ENCODE measurements around the gene SCYGR7. TPM values are rescaled to one million over a fixed set of nuclear protein-coding genes. Genes with fewer than 3 reads are reported as not detected.

SCYGR7 gene
- total RNA-seq, 6 experiments from 2014 or later, result not detected

- peak in 1 of 4 donors; percentile 16 for ATAC-seq
These were observed 31.4 kb downstream of the SCYGR7 start for GRCh38 chr2:227759411-227760118.

GRCh38 chr2:227761740-227762476 is 33.8 kb downstream of the SCYGR7 start:
- H3K27me3 ChIP-seq, result no peaks in the 10 kb centered on the region
- no peak for DNase-seq
- TF ChIP-seq CTCF (IDR thresholded peaks at IDR 0.05), result no peak
- no peak for TF ChIP-seq POLR2A (IDR thresholded peaks at IDR 0.05)
- 42% methylated on average over 6 of the region's 6 CpGs for WGBS (ENCODE audit: insufficient coverage, low coverage, low lambda C conversion rate, missing lambda C conversion rate)
- no peaks in the 10 kb centered on the region for H3K36me3 ChIP-seq
- intact Hi-C loops (cut with DNase I), result loop anchor here in 1 of 2 donors (10.0 kb wide), 1 partner anchor 357 kb away; no protein-coding TSS in a partner anchor
- H3K27ac ChIP-seq, result peak overlapping the region; percentile 8 to 26 (median 25)
- peak; percentile 15 to 72 (median 54) for ATAC-seq
- H3K4me1 ChIP-seq, result peaks cover 0 to 5% (median 2%) of the 10 kb centered on the region in 4 donors
- H3K9me3 ChIP-seq, result no peaks in the 10 kb centered on the region
- H3K4me3 ChIP-seq, result no peak overlapping the region

More at GRCh38 chr2:227759411-227760118, 31.4 kb downstream of the SCYGR7 start:
- Histone ChIP-seq H3K4me1 (peaks cover 0 to 5% (median 0%) of the 10 kb centered on the region in 4 donors), H3K27ac (no peak overlapping the region), H3K36me3 (no peaks in the 10 kb centered on the region), H3K9me3 (no peaks in the 10 kb centered on the region), H3K4me3 (no peak overlapping the region), H3K27me3 (no peaks in the 10 kb centered on the region)
- intact Hi-C loops (cut with DNase I), result loop anchor here in 1 of 2 donors (10.0 kb wide), 1 partner anchor 355 kb away; no protein-coding TSS in a partner anchor
- TF ChIP-seq POLR2A (IDR thresholded peaks at IDR 0.05) (no peak), CTCF (IDR thresholded peaks at IDR 0.05) (no peak)
- 65% methylated on average over 13 of the region's 13 CpGs for WGBS (ENCODE audit: insufficient coverage, low coverage, low lambda C conversion rate, missing lambda C conversion rate)
- DNase-seq, result no peak

- intact Hi-C loops (cut with DNase I), result loop anchor here in 1 of 2 donors (5.0 to 10.0 kb wide), 2 partner anchors 104 to 361 kb away; no protein-coding TSS in a partner anchor
- H3K4me1 ChIP-seq, result peaks cover 0 to 5% (median 2%) of the 10 kb centered on the region in 4 donors
- DNase-seq (no peak), ATAC-seq (no peak)
- H3K27ac ChIP-seq, result no peak overlapping the region
- no peaks in the 10 kb centered on the region for H3K9me3 ChIP-seq
- no peak overlapping the region for H3K4me3 ChIP-seq
- TF ChIP-seq POLR2A (IDR thresholded peaks at IDR 0.05), result no peak
- no peak for TF ChIP-seq CTCF (IDR thresholded peaks at IDR 0.05)
- 35% methylated on average over 4 of the region's 4 CpGs for WGBS (ENCODE audit: insufficient coverage, low coverage, low lambda C conversion rate, missing lambda C conversion rate)
- H3K36me3 ChIP-seq, result no peaks in the 10 kb centered on the region
- H3K27me3 ChIP-seq, result no peaks in the 10 kb centered on the region
These were observed 37.7 kb downstream of the SCYGR7 start for GRCh38 chr2:227765788-227766372.

GRCh38 chr2:227766373-227766883 is 38.3 kb downstream of the SCYGR7 start:
- peaks cover 0 to 5% (median 2%) of the 10 kb centered on the region in 4 donors for H3K4me1 ChIP-seq
- H3K27me3 ChIP-seq, result no peaks in the 10 kb centered on the region
- intact Hi-C loops (cut with DNase I), result loop anchor here in 1 of 2 donors (5.0 to 10.0 kb wide), 2 partner anchors 104 to 362 kb away; no protein-coding TSS in a partner anchor
- H3K4me3 ChIP-seq, result no peak overlapping the region
- WGBS (ENCODE audit: insufficient coverage, low coverage, low lambda C conversion rate, missing lambda C conversion rate), result 16% methylated on average over 11 of the region's 11 CpGs
- H3K9me3 ChIP-seq, result no peaks in the 10 kb centered on the region
- peak; percentile 94 to 100 (median 100) for ATAC-seq
- TF ChIP-seq CTCF (IDR thresholded peaks at IDR 0.05) (peak; percentile 83 to 94 (median 90)), POLR2A (IDR thresholded peaks at IDR 0.05) (no peak)
- peak; percentile 77 to 83 (median 81) for DNase-seq
- H3K27ac ChIP-seq, result no peak overlapping the region
- H3K36me3 ChIP-seq, result no peaks in the 10 kb centered on the region
